Left kidney (tissue), 1 donor: ENCODE measurements around the gene C17orf114. TPM values are rescaled to one million over a fixed set of nuclear protein-coding genes. Genes with fewer than 3 reads are reported as not detected.

ENCODE experiments used
- polyA plus RNA-seq: library from polyadenylated mRNA; unstranded; fragments of 120-200 nt; gene quantifications from one replicate; pipeline ENCODE4 v1.2.1, GENCODE V29; 2013; ENCODE audit not compliant: insufficient read length

The C17orf114 gene

Other genes starting within 250 kb of the C17orf114 start
- gene MYBBP1A, start 246.9 kb downstream of the C17orf114 start, polyA plus RNA-seq: 38.1 TPM
- 6.3 TPM for gene GGT6, start 241.8 kb downstream of the C17orf114 start, polyA plus RNA-seq
- gene SMTNL2, start 217.8 kb downstream of the C17orf114 start, polyA plus RNA-seq: 57.5 TPM
- 0.25 TPM for gene ALOX15, start 160.7 kb downstream of the C17orf114 start, polyA plus RNA-seq
- 46.5 TPM for gene PELP1, start 98.2 kb downstream of the C17orf114 start, polyA plus RNA-seq
- gene ARRB2, start 91.7 kb downstream of the C17orf114 start, polyA plus RNA-seq: 32.7 TPM
- 23.1 TPM for gene MED11, start 70.9 kb downstream of the C17orf114 start, polyA plus RNA-seq
- 0.32 TPM for gene ZMYND15, start 62.5 kb downstream of the C17orf114 start, polyA plus RNA-seq
- gene CXCL16, start 62.4 kb downstream of the C17orf114 start, polyA plus RNA-seq: 9.5 TPM
- 1.1 TPM for gene TM4SF5, start 30.4 kb downstream of the C17orf114 start, polyA plus RNA-seq
- gene VMO1, start 16.0 kb downstream of the C17orf114 start, polyA plus RNA-seq: 0.33 TPM
- 4.1 TPM for gene GLTPD2, start 13.4 kb downstream of the C17orf114 start, polyA plus RNA-seq
- 122 TPM for gene PSMB6, start 6.2 kb downstream of the C17orf114 start, polyA plus RNA-seq
- gene PLD2, start 4.8 kb upstream of the C17orf114 start, polyA plus RNA-seq: 44.5 TPM
- gene MINK1, start 31.0 kb upstream of the C17orf114 start, polyA plus RNA-seq: 69.7 TPM
- gene C17orf107, start 97.2 kb upstream of the C17orf114 start, polyA plus RNA-seq: 0.71 TPM
- gene CHRNE, start 100.8 kb upstream of the C17orf114 start, polyA plus RNA-seq: 1.2 TPM
- gene GP1BA, start 129.9 kb upstream of the C17orf114 start, polyA plus RNA-seq: 3.2 TPM
- gene SLC25A11, start 137.7 kb upstream of the C17orf114 start, polyA plus RNA-seq: 65.3 TPM
- 136 TPM for gene RNF167, start 137.9 kb upstream of the C17orf114 start, polyA plus RNA-seq
- 323 TPM for gene PFN1, start 146.2 kb upstream of the C17orf114 start, polyA plus RNA-seq
- gene ENO3, start 148.8 kb upstream of the C17orf114 start, polyA plus RNA-seq: 23.4 TPM
- gene SPAG7, start 165.5 kb upstream of the C17orf114 start, polyA plus RNA-seq: 87.8 TPM
- 31.7 TPM for gene CAMTA2, start 185.3 kb upstream of the C17orf114 start, polyA plus RNA-seq
- gene INCA1, start 195.2 kb upstream of the C17orf114 start, polyA plus RNA-seq: 8.8 TPM
- gene KIF1C, start 195.6 kb upstream of the C17orf114 start, polyA plus RNA-seq: 83.5 TPM
- 0.47 TPM for gene SLC52A1, start 233.1 kb upstream of the C17orf114 start, polyA plus RNA-seq